KMS-11 (cell line): ENCODE measurements around the gene ARMCX4.
"Not testable (repeated sequence)": the region's sequence is repeated elsewhere in the genome, so short reads cannot be mapped to it uniquely, and the experiment has no call there.

Experiments used
- H2AFZ ChIP-seq: fragments of 200-600 bp; sonication (generic); 2 replicates; pipeline ENCODE4 v1.6.1; 2016; ENCODE audit warnings: antibody characterized with exemption, mixed run types, low read depth
- H3K27ac ChIP-seq: fragments of 200-600 bp; sonication (generic); 2 replicates; pipeline ENCODE4 v1.6.1; 2016; ENCODE audit warnings: mild to moderate bottlenecking, mixed run types
- H3K27me3 ChIP-seq: fragments of 200-600 bp; sonication (generic); 2 replicates; pipeline ENCODE4 v1.6.1; 2017; ENCODE audit warnings: mild to moderate bottlenecking, low read depth, mixed run types, moderate library complexity; ENCODE audit not compliant: insufficient read depth
- H3K36me3 ChIP-seq: fragments of 200-600 bp; sonication (generic); 2 replicates; pipeline ENCODE4 v1.6.1; 2017; ENCODE audit warnings: mild to moderate bottlenecking, mixed run types; ENCODE audit not compliant: insufficient read depth
- H3K4me1 ChIP-seq: fragments of 200-600 bp; sonication (generic); 2 replicates; pipeline ENCODE4 v1.6.1; 2016; ENCODE audit warnings: mild to moderate bottlenecking, low read depth, mixed run types; ENCODE audit not compliant: poor library complexity, severe bottlenecking
- H3K4me2 ChIP-seq: fragments of 200-600 bp; sonication (generic); 2 replicates; pipeline ENCODE4 v1.7.0; 2016; ENCODE audit warnings: mild to moderate bottlenecking, mixed run types
- H3K4me3 ChIP-seq: fragments of 200-600 bp; sonication (generic); IDR thresholded peaks from 2 replicates; pipeline ENCODE4 v1.6.1; 2017; ENCODE audit warnings: low read depth, low read length, mixed read lengths; ENCODE audit not compliant: insufficient read depth
- H3K79me2 ChIP-seq: fragments of 200-600 bp; sonication (generic); 2 replicates; pipeline ENCODE4 v1.6.1; 2016; ENCODE audit warnings: low read depth, mixed run types; ENCODE audit not compliant: insufficient read depth
- H3K9ac ChIP-seq: fragments of 200-600 bp; sonication (generic); 2 replicates; pipeline ENCODE4 v1.6.1; 2016; ENCODE audit warnings: mild to moderate bottlenecking, mixed run types
- H4K20me1 ChIP-seq: fragments of 200-600 bp; sonication (generic); 2 replicates; pipeline ENCODE4 v1.6.1; 2016; ENCODE audit warnings: mild to moderate bottlenecking, mixed run types; ENCODE audit not compliant: insufficient read depth
- TF ChIP-seq, protein P1 (sequence below): fragments of 200-600 bp; sonication (generic); conservative IDR thresholded peaks from 2 replicates; pipeline ENCODE4 v1.6.1; 2017; ENCODE audit warnings: low read depth, mild to moderate bottlenecking, antibody characterized with exemption, low read length, moderate library complexity, mixed read lengths

Gene ARMCX4

DNA sequence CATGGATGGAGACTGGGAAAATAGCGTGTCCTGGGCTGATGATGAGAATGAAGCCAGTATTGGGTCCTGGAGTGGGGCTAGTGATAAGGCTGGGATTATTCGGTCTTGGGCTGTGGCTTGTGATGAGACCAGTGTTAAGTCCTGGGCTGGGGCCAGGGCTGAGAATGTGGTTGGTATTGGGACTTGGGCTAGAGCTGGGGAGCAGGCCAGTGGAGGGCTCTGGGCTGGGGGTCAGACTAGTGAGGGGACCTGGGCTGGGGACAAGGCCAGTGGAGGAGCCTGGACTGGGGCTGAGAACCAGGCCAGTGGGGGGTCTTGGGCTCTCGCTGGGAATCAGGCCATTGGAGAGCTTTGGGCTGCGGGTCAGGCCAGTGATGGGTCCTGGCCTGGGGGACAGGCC, 6.7 kb downstream of the ARMCX4 start:
- no peak overlapping the region for H3K27ac ChIP-seq
- no peaks in the 10 kb centered on the region for H3K36me3 ChIP-seq
- no peaks in the 10 kb centered on the region for H3K27me3 ChIP-seq
- no peaks in the 10 kb centered on the region for H4K20me1 ChIP-seq
- TF ChIP-seq, protein P1, sequence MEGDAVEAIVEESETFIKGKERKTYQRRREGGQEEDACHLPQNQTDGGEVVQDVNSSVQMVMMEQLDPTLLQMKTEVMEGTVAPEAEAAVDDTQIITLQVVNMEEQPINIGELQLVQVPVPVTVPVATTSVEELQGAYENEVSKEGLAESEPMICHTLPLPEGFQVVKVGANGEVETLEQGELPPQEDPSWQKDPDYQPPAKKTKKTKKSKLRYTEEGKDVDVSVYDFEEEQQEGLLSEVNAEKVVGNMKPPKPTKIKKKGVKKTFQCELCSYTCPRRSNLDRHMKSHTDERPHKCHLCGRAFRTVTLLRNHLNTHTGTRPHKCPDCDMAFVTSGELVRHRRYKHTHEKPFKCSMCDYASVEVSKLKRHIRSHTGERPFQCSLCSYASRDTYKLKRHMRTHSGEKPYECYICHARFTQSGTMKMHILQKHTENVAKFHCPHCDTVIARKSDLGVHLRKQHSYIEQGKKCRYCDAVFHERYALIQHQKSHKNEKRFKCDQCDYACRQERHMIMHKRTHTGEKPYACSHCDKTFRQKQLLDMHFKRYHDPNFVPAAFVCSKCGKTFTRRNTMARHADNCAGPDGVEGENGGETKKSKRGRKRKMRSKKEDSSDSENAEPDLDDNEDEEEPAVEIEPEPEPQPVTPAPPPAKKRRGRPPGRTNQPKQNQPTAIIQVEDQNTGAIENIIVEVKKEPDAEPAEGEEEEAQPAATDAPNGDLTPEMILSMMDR, result no peak
- no peaks in the 10 kb centered on the region for H3K4me1 ChIP-seq
- no peak overlapping the region for H3K4me3 ChIP-seq
- no peak overlapping the region for H3K9ac ChIP-seq
- H3K4me2 ChIP-seq, result no peak overlapping the region
- no peaks in the 10 kb centered on the region for H3K79me2 ChIP-seq
- no peak overlapping the region for H2AFZ ChIP-seq

DNA sequence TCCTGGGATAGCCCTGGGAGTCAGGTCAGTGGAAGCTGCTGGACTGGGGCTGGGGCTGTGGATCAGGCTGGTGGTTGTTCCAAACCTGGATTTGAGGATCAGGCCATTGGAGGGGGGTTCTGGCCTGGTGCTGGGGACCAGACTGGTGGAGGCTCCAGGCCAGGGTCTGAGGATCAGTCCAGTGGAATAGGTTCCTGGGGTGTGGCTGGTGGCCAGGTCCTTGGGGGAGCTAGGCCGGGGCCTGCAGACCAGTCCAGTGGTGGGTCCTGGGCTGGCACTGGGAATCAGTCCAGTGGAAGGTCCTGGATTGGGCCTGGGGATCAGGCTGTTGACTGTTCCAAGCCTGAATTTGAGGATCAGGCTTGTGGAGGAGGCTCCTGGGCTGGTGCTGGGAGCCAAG, 8.0 kb downstream of the ARMCX4 start:
- TF ChIP-seq, protein P1, result no peak
- no peaks in the 10 kb centered on the region for H3K79me2 ChIP-seq

DNA sequence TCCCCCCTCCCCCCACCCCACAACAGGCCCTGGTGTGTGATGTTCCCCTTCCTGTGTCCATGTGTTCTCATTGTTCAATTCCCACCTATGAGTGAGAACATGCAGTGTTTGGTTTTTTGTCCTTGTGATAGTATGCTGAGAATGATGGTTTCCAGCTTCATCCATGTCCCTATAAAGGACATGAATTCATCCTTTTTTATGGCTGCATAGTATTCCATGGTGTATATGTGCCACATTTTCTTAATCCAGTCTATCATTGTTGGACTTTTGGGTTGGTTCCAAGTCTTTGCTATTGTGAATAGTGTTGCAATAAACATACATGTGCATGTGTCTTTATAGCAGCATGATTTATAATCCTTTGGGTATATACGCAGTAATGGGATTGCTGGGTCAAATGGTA, 17.7 kb downstream of the ARMCX4 start:
- not testable (repeated sequence) for H2AFZ ChIP-seq, H3K27me3 ChIP-seq, H3K27ac ChIP-seq, H3K36me3 ChIP-seq, H3K79me2 ChIP-seq, H3K4me2 ChIP-seq, H4K20me1 ChIP-seq, H3K4me3 ChIP-seq, H3K9ac ChIP-seq, H3K4me1 ChIP-seq

More for the DNA sequence above, 8.0 kb downstream of the ARMCX4 start:
- Histone ChIP-seq H3K4me2 (no peak overlapping the region), H2AFZ (no peak overlapping the region), H3K27ac (no peak overlapping the region), H3K4me3 (no peak overlapping the region), H4K20me1 (no peaks in the 10 kb centered on the region), H3K9ac (no peak overlapping the region), H3K4me1 (no peaks in the 10 kb centered on the region), H3K27me3 (no peaks in the 10 kb centered on the region), H3K36me3 (no peaks in the 10 kb centered on the region)

DNA sequence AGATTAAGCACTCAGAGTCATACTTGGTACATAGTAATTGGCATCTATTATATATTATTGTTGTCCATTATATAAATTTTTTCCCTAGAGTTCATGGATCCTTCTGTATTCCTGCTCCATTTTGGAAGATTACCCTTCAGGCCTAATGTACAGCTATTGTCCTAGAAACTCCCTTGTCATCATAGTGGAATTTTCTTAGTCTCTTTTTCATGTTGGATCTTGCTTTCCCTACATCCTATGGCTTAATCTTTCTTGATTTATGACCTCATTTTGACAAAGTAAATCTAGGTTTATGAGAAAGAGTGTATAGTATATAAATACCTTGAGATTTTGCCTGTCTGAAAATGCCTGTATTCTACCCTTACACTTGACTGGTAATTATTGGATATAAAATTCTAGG, 22.1 kb downstream of the ARMCX4 start:
- H3K36me3 ChIP-seq, result no peaks in the 10 kb centered on the region
- no peaks in the 10 kb centered on the region for H4K20me1 ChIP-seq
- H3K27me3 ChIP-seq, result no peaks in the 10 kb centered on the region
- H3K27ac ChIP-seq, result no peak overlapping the region
- H2AFZ ChIP-seq, result no peak overlapping the region
- TF ChIP-seq, protein P1, result no peak
- no peak overlapping the region for H3K4me3 ChIP-seq
- H3K4me1 ChIP-seq, result no peaks in the 10 kb centered on the region
- no peaks in the 10 kb centered on the region for H3K79me2 ChIP-seq
- H3K4me2 ChIP-seq, result no peak overlapping the region
- H3K9ac ChIP-seq, result no peak overlapping the region

DNA sequence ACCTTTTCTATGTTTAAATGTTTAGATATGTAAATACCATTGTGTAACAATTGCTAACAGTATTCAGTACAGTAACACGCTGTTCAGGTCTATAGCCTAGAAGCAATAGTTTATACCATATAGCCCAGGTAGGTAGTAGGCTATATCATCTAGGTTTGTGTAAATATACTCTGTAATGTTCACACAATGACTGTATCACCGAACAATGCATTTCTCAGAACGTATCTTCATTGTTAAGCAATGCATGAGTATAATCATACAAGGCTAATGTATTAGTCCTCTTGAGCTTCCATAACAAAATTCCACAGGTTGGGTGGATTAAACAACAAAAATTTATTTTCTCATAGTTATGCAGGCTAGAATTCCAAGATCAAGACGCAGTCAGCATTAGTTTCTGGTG, 22.7 kb downstream of the ARMCX4 start:
- Histone ChIP-seq H3K27me3 (no peaks in the 10 kb centered on the region), H3K27ac (no peak overlapping the region), H3K4me3 (no peak overlapping the region), H3K9ac (no peak overlapping the region), H3K36me3 (no peaks in the 10 kb centered on the region), H3K79me2 (no peaks in the 10 kb centered on the region), H3K4me1 (no peaks in the 10 kb centered on the region), H3K4me2 (no peak overlapping the region), H4K20me1 (no peaks in the 10 kb centered on the region), H2AFZ (no peak overlapping the region)
- TF ChIP-seq, protein P1, result no peak
